Activated CD4-positive, alpha-beta T cell treated with anti-CD3 and anti-CD28 coated beads, Interleukin-2, amount 50 U/mL, for 16 hours (primary cell): ENCODE results near the gene C10orf88.
"Not testable (repeated sequence)": the region's sequence is repeated elsewhere in the genome, so short reads cannot be mapped to it uniquely, and the experiment has no call there.

ENCODE experiments used
- DNase-seq: peaks from one replicate; pipeline ENCODE4 v3.0.0-alpha.2; 2020

The C10orf88 gene

DNA sequence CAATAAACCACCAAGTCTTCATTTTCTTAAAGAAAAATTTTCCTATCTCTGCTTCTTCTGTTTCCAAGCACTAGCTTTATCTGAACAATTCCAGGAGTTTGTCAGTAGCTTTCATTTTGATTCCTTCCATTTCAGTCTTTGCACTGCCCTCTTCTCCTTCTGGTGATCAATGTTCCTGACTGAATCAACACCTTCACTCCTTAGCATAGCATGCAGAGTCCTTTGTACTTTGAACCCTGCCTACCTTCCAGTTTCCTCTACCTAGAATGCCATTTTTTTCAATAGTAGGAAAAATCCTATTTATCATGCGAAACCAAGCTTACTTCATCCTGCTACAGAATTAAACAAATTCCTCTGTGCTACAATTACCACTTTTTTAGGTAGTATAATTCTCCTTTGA lies 1.9 kb upstream of the C10orf88 start:
- no peak for DNase-seq

GRCh38 chr10:122954731-122955050 lies 664 bp upstream of the C10orf88 start:
- no peak for DNase-seq

- no peak for DNase-seq
Observed at GRCh38 chr10:122949296-122949695, 4.7 kb downstream of the C10orf88 start.

- no peak for DNase-seq
Observed at GRCh38 chr10:122939856-122940543, 14.0 kb downstream of the C10orf88 start.

GRCh38 chr10:122939133-122939855 lies 14.7 kb downstream of the C10orf88 start:
- DNase-seq = no peak

DNA sequence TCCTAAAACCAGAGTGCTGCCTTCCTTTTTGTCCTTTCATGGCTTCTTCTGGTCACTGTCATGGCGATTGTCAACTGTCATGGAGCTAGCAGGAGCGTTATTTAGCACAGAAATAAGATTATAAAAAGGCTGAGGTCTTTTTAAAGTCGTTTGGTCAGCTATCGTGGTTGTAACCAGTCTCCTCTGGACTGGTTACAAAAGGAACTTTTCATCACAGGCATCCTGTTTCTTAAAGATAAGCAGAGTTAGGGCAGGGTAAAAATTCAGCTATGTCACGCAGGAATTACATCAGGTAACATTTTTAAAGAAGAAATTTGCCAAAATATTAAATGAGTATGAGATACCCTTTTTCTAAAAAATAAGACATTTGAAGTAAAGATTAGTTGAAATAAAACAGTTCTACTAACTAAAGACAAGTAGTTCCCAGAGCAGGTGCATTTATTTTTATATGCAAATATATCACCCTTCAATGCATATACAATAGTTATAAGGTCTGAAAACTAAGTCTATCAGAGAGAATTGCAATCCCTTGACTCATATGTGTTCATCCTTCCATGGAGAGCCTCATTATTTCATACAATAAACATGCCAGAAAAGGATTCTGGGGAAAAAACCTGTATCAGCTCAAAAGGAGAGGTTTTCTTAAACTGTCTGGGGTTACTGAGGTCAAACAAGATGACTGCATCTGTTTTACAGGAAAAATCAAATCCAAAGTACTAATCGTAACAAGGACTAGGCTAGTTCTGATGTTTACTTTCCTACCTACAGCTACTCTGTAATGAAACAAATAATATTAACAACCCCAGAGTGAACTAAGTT lies 22.7 kb downstream of the C10orf88 start:
- DNase-seq = no peak

- DNase-seq = no peak
Observed at GRCh38 chr10:122930140-122930539, 23.9 kb downstream of the C10orf88 start.

DNA sequence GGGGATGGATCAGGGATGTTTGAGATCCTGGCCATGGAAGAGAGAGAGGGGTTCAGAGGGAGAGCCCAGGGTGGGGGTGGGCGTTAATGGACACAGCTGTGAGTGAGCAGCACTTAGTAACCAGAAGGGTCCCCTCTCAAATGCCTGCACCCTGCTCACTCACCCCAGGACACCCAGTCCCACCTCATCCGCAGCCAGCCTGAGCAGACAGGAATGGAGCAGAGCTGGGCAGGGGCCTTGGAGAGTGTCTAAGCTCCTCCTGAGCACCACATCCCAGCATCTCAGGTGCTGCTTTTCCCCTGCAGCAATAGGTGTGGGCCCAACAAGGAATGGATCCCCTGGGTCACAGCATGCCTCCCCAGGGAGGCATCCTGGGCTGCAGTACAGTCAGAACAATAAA lies 38.3 kb downstream of the C10orf88 start:
- no peak for DNase-seq

- peak; percentile 31 for DNase-seq
Observed at GRCh38 chr10:122911889-122912484, 42.0 kb downstream of the C10orf88 start.

DNA sequence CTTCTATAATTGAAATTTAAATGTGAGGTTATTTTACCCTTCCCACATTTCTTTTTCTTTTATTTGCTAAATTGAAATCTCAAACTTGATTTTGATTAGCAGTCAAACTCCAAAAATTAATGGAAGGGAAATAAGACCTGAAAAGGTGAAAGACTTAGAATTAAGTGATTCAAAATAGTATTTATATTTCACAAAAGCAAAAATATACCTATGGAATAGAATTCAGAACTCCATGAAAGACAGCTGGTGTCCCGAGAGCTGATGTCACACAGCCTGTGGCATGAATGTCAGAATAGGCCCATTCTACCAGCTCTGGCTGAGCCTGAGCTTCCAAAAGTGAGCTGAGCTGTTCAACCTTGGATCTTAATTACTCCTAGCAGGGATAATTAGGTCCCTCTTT lies 43.7 kb downstream of the C10orf88 start, which contains the start of gene FAM24A:
Gene FAM24A, plus strand, starts transcription at position 301 of the 400 bp plus-strand sequence. CDS start 1,025 bp downstream, outside the sequence.
- no peak for DNase-seq

DNA sequence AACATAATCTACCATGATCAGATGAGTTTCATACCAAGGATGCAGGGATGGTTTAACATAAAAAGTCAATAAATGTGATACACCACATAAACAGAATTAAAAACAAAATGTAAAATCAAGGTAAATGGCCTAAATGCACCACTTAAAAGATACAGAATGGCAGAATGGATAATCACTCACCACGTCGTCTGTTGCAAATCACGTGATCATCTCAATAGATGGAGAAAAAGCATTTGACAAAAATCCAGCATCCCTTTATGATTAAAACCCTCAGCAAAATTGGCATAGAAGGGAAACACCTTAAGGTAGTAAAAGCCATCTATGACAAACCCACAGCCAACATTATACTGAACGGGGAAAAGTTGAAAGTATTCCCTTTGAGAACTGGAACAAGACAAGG lies 50.2 kb downstream of the C10orf88 start:
- DNase-seq = not testable (repeated sequence)

DNA sequence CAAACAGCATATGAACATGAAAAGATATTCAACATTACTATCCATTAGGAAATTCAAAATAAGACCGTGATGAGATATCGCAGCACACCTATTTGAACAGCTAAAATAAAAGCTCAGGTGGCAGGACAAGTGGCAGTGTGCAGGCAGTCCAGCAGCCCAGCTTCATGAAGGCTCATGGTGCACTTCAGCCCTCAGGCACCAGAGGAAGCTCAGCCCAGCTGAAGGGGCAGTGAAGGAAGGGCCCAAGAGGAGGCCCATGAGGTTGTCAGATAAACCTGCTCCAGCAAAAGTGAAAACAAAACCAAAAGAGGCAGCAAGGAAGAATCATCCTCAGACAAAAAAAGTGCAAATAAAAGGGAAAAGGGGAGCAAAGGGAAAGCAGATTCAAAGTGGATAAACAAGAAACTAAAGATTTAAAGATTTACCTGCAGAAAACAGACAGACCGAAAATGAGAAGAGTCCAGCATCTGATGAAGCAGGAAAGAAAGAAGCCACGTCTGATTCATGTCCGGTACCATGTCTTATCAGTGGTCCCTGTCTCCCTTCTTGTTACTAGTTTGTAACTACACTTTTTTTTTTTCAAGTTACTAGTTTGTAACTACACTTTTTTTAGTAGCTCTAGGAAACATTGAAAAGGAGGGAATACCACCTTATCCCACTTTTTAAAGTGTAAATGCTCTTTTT lies 59.6 kb downstream of the C10orf88 start:
- DNase-seq = no peak

- DNase-seq = no peak
Observed at GRCh38 chr10:122884166-122884565, 69.9 kb downstream of the C10orf88 start.

GRCh38 chr10:122882766-122883165 lies 71.3 kb downstream of the C10orf88 start:
- DNase-seq = peak; percentile 33
